VCaP (cell line): ENCODE data around the gene SGMS2.

Source experiments
- H3K27ac ChIP-seq: fragments of 450-650 bp; 2 replicates; pipeline ENCODE4 v1.5.1; 2017
- CTCF ChIP-seq: fragments of 450-650 bp; conservative IDR thresholded peaks from 2 replicates; pipeline ENCODE4 v1.5.1; 2017; ENCODE audit warnings: mild to moderate bottlenecking, moderate library complexity

Gene SGMS2

GRCh38 chr4:107814758-107815157 is 10.0 kb upstream of the SGMS2 start:
- TF ChIP-seq CTCF: no peak
- H3K27ac ChIP-seq: peak overlapping the region; percentile 45

- no peak for TF ChIP-seq CTCF
- H3K27ac ChIP-seq: peak overlapping the region; percentile 45
Observed at GRCh38 chr4:107815158-107815557, 9.6 kb upstream of the SGMS2 start.

DNA sequence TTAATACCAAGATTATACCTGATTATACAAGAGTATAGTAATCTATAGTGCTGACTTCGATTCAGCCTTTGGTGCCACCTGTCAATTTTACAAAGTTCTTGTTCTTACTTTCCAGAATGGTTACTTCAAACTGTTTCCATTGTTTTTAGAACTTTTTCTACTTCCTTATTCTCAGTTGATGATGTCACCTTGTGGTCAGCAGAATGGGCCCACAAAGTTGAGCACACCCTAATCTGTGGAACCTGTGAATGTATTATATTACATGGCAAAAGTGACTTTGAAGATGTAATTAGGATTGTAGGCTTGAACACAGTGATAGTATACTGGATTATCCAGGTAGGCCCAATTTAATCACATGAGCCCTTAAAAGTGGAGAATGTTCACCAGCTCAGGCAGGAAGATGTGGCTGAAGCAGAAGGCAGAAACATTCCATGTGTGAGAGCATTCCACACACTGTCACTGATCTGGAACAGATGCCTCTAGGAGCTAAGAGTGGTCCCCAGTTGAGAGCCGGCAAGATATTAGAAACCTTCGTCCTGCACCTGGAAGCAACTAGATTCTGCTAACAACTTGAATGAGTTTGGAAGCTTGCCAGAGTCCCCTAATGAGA is 6.3 kb upstream of the SGMS2 start:
- no peak for TF ChIP-seq CTCF
- no peak overlapping the region for H3K27ac ChIP-seq

GRCh38 chr4:107823870-107824349 is 822 bp upstream of the SGMS2 start:
- H3K27ac ChIP-seq: peak overlapping the region; percentile 87
- TF ChIP-seq CTCF: no peak

DNA sequence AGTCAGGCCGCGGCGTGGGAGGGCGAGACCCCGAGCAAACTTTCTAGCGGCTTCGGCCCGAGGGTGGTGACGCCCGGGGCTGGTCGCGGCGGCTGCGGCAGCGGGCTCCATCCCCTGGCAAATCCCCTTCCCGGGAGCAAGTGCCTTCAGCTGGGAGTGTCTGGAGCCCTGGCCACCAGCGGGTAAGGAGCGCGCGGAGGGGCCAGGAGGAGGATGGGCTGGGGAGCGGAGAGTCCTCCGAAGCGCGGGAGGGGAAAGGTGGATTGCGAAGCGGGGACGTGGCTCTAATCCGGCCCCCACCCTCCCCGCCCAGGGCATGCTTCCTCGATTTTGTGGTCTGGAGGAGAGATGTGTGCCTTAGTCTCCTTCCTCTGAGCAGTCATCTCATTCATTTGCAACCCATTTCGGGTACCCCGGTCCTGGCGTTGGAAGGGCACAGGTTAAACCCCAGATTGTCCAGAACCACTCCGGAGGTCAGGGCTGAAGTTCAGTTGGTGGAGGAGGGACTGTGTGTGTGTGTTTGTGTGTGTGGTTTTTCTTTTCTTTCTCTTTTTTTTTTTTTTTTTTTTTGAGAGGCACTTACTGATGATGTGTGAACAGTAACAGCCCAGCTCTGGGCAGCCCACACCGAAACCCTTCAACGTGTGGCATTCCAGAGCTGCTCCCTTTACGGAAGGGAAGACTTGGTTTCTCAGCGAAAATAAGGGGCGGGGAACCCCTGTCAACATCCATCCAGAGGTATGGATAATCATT is 516 bp downstream of the SGMS2 start:
- 0 out of 2 replicates have a peak, but pooled peaks have one; percentile 2 for TF ChIP-seq CTCF
- peak overlapping the region; percentile 87 for H3K27ac ChIP-seq

- TF ChIP-seq CTCF: no peak
- peak overlapping the region; percentile 87 for H3K27ac ChIP-seq
Observed at GRCh38 chr4:107826421-107826980, 1.8 kb downstream of the SGMS2 start.

DNA sequence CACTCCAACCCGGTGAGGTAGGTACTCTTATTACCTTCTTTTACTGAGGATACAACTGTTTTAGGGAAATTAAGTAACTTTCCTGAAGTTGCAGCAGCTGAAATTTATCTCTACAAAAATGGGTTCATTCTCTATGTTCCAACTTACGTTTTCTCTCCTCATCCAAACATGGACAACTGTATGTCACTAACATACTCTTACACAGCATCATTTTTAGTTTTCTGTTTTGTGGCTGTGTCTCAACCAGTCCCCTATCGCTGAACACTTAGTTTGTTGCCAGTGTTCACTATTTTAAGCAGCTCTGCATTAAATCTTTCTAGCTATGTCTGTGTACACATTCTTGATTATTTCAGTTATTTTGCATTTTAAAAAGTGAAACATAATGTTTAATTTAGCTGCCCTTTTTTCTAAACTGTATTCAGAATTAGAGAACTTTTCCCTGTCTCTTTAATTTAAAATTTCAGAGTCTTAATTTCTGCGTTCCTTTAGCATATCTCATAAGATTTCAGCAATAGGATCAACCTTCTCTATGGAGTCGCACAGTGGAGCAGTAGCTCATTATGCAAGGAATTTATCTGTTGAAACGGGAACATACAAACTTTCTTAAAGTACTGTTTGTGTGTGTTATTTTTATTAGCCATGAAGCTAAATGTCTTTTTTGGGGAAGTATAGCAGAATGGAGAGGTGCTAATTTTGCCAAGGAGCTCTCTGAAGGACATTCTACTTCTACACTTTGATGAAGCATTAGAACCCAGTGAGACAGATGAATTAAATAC is 3.8 kb downstream of the SGMS2 start:
- TF ChIP-seq CTCF: no peak
- peak overlapping the region; percentile 87; the same call in 1 of the 2 replicates for H3K27ac ChIP-seq
